ENCODE data around the gene MTOR.

DNA sequence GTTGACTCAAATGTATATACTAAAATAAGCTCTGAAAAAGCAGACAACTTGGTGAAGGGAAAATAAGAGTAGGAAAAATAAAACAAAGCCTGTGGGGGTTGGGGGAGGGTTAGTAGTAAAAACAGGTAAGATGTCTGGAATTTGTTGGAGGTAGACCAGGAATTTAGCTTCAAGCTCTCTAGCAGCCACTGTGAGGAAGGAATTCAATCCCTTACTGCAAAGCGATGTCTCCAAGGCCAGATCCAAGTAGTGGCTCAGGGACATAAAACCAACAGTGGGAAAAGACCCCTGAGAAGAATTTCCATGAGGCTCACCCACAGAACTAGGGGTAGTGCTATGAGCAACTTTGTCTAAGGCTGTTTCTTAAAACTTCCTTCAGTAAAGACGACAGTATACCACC is 65.4 kb downstream of the MTOR start:
- TF ChIP-seq, protein P1, sequence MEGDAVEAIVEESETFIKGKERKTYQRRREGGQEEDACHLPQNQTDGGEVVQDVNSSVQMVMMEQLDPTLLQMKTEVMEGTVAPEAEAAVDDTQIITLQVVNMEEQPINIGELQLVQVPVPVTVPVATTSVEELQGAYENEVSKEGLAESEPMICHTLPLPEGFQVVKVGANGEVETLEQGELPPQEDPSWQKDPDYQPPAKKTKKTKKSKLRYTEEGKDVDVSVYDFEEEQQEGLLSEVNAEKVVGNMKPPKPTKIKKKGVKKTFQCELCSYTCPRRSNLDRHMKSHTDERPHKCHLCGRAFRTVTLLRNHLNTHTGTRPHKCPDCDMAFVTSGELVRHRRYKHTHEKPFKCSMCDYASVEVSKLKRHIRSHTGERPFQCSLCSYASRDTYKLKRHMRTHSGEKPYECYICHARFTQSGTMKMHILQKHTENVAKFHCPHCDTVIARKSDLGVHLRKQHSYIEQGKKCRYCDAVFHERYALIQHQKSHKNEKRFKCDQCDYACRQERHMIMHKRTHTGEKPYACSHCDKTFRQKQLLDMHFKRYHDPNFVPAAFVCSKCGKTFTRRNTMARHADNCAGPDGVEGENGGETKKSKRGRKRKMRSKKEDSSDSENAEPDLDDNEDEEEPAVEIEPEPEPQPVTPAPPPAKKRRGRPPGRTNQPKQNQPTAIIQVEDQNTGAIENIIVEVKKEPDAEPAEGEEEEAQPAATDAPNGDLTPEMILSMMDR (conservative IDR thresholded peaks at IDR 0.05; ENCODE audit: low read depth, low read length): no peak
- TF ChIP-seq EZH2 (IDR thresholded peaks at IDR 0.05; ENCODE audit: low read length, unreplicated experiment): no peak
